ENCODE results near the gene FAM120B.

The FAM120B gene

GRCh38 chr6:170268216-170269129 is 38.1 kb upstream of the FAM120B start:
- H3K27me3 Mint-ChIP-seq: peaks cover 19% of the 10 kb centered on the region
- H3K4me1 Mint-ChIP-seq (ENCODE audit: low read depth): peaks cover 30% of the 10 kb centered on the region
- intact Hi-C loops (cut with micrococcal nuclease): no loop called here
- H3K36me3 Mint-ChIP-seq (ENCODE audit: low read depth): no peaks in the 10 kb centered on the region
- H3K4me3 Mint-ChIP-seq: no peak overlapping the region
- H3K9me3 Mint-ChIP-seq: no peaks in the 10 kb centered on the region
- H3K27ac Mint-ChIP-seq: no peak overlapping the region

DNA sequence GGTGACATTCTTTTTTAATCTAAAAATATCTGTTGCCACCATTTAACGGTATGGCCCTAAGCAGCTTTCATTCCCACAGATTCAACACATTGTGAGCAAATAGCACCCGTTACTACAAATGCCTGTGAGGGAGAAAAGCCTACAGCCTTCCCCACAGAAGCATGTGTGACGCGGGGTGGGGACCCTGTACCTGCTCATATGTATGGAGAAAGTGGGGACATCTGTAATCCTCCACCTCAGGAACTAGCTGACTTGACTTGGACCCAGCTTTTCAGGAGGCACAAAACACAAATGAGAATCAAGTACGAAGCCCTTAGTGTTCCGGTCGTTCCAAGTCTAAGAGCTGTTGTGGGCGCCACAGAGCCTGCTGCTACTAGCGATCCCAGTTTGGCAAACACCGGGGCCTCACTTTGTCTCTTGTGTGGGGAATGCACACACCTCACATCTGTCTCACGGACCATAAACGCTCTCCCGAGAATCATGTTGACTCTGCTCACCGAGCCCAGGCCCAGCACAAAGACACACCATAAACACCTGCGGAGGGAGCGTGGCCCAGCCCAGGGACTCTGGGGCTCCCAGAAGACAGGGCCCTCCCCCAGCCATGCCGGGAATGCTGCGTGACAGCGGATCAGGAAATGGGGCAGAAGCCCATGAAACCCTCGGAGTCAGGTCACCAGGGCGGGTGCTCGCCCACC is 37.3 kb upstream of the FAM120B start:
- Mint-ChIP-seq H3K27me3 (peaks cover 13% of the 10 kb centered on the region), H3K27ac (no peak overlapping the region), H3K36me3 (ENCODE audit: low read depth) (no peaks in the 10 kb centered on the region), H3K9me3 (no peaks in the 10 kb centered on the region), H3K4me1 (ENCODE audit: low read depth) (peaks cover 30% of the 10 kb centered on the region), H3K4me3 (no peak overlapping the region)
- intact Hi-C loops (cut with micrococcal nuclease): no loop called here

- intact Hi-C loops (cut with micrococcal nuclease): no loop called here
- H3K27me3 Mint-ChIP-seq: peaks cover 15% of the 10 kb centered on the region
- no peak overlapping the region for H3K4me3 Mint-ChIP-seq
- H3K4me1 Mint-ChIP-seq (ENCODE audit: low read depth): peaks cover 30% of the 10 kb centered on the region
- H3K36me3 Mint-ChIP-seq (ENCODE audit: low read depth): no peaks in the 10 kb centered on the region
- H3K27ac Mint-ChIP-seq: no peak overlapping the region
- no peaks in the 10 kb centered on the region for H3K9me3 Mint-ChIP-seq
These were observed 36.6 kb upstream of the FAM120B start for GRCh38 chr6:170269846-170270541.

GRCh38 chr6:170270984-170271593 is 35.5 kb upstream of the FAM120B start:
- H3K4me1 Mint-ChIP-seq (ENCODE audit: low read depth): peaks cover 24% of the 10 kb centered on the region
- peak overlapping the region; percentile 71 for H3K27ac Mint-ChIP-seq
- H3K9me3 Mint-ChIP-seq: no peaks in the 10 kb centered on the region
- peaks cover 18% of the 10 kb centered on the region for H3K27me3 Mint-ChIP-seq
- H3K36me3 Mint-ChIP-seq (ENCODE audit: low read depth): no peaks in the 10 kb centered on the region
- no peak overlapping the region for H3K4me3 Mint-ChIP-seq
- intact Hi-C loops (cut with micrococcal nuclease): no loop called here

- Mint-ChIP-seq H3K36me3 (ENCODE audit: low read depth) (no peaks in the 10 kb centered on the region), H3K4me3 (peak overlapping the region; percentile 81), H3K9me3 (no peaks in the 10 kb centered on the region), H3K27me3 (peaks cover 20% of the 10 kb centered on the region), H3K4me1 (ENCODE audit: low read depth) (peaks cover 19% of the 10 kb centered on the region), H3K27ac (peak overlapping the region; percentile 71)
- intact Hi-C loops (cut with micrococcal nuclease): no loop called here
These were observed 34.7 kb upstream of the FAM120B start for GRCh38 chr6:170271771-170272314.

- Mint-ChIP-seq H3K27ac (peak overlapping the region; percentile 71), H3K36me3 (ENCODE audit: low read depth) (no peaks in the 10 kb centered on the region), H3K9me3 (no peaks in the 10 kb centered on the region), H3K4me3 (peak overlapping the region; percentile 81), H3K4me1 (ENCODE audit: low read depth) (peaks cover 19% of the 10 kb centered on the region), H3K27me3 (peaks cover 21% of the 10 kb centered on the region)
- intact Hi-C loops (cut with micrococcal nuclease): no loop called here
These were observed 34.1 kb upstream of the FAM120B start for GRCh38 chr6:170272341-170273065.

DNA sequence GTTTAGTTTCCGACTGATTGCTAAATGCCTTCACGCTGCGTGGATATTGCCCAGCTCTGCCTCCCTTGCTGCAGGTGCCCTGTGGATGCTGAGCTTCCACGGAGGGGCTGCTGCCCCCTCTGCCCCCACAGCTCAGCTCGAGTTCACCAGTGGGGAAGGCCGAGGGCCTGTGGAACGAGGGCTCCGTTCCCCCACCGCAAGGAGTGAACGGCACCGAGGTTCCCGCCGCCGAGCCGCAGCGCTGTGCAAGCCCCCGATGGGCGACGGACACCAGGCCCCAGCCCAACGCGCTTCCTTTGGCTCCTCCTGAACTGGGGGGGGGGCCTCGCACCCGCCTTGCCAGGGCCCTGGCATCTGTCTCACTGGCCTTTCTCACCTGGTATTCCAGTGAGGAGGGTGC is 33.4 kb upstream of the FAM120B start:
- Mint-ChIP-seq H3K9me3 (no peaks in the 10 kb centered on the region), H3K27me3 (peaks cover 21% of the 10 kb centered on the region), H3K27ac (no peak overlapping the region), H3K4me1 (ENCODE audit: low read depth) (peaks cover 20% of the 10 kb centered on the region), H3K36me3 (ENCODE audit: low read depth) (no peaks in the 10 kb centered on the region), H3K4me3 (no peak overlapping the region)
- intact Hi-C loops (cut with micrococcal nuclease): no loop called here

GRCh38 chr6:170273681-170274080 is 32.9 kb upstream of the FAM120B start:
- intact Hi-C loops (cut with micrococcal nuclease): no loop called here
- H3K27ac Mint-ChIP-seq: no peak overlapping the region
- peaks cover 22% of the 10 kb centered on the region for H3K27me3 Mint-ChIP-seq
- no peaks in the 10 kb centered on the region for H3K9me3 Mint-ChIP-seq
- peaks cover 24% of the 10 kb centered on the region for H3K4me1 Mint-ChIP-seq (ENCODE audit: low read depth)
- no peaks in the 10 kb centered on the region for H3K36me3 Mint-ChIP-seq (ENCODE audit: low read depth)
- H3K4me3 Mint-ChIP-seq: no peak overlapping the region

- Mint-ChIP-seq H3K9me3 (no peaks in the 10 kb centered on the region), H3K4me3 (no peak overlapping the region), H3K4me1 (ENCODE audit: low read depth) (peaks cover 24% of the 10 kb centered on the region), H3K27ac (no peak overlapping the region), H3K27me3 (peaks cover 27% of the 10 kb centered on the region), H3K36me3 (ENCODE audit: low read depth) (no peaks in the 10 kb centered on the region)
- intact Hi-C loops (cut with micrococcal nuclease): no loop called here
These were observed 31.6 kb upstream of the FAM120B start for GRCh38 chr6:170274713-170275560.

- no peaks in the 10 kb centered on the region for H3K9me3 Mint-ChIP-seq
- H3K36me3 Mint-ChIP-seq (ENCODE audit: low read depth): no peaks in the 10 kb centered on the region
- H3K4me1 Mint-ChIP-seq (ENCODE audit: low read depth): peaks cover 18% of the 10 kb centered on the region
- intact Hi-C loops (cut with micrococcal nuclease): no loop called here
- no peak overlapping the region for H3K27ac Mint-ChIP-seq
- H3K4me3 Mint-ChIP-seq: no peak overlapping the region
- H3K27me3 Mint-ChIP-seq: peaks cover 34% of the 10 kb centered on the region
These were observed 30.0 kb upstream of the FAM120B start for GRCh38 chr6:170276369-170277057.

- Mint-ChIP-seq H3K4me1 (ENCODE audit: low read depth) (peaks cover 5% of the 10 kb centered on the region), H3K4me3 (no peak overlapping the region), H3K36me3 (ENCODE audit: low read depth) (no peaks in the 10 kb centered on the region), H3K27ac (no peak overlapping the region), H3K27me3 (peaks cover 30% of the 10 kb centered on the region), H3K9me3 (no peaks in the 10 kb centered on the region)
- intact Hi-C loops (cut with micrococcal nuclease): no loop called here
These were observed 28.4 kb upstream of the FAM120B start for GRCh38 chr6:170277893-170278742.

Data from dendritic cell treated with granulocyte-macrophage colony-stimulating factor and Interleukin-4, amounts not matched to agents 40 ng/mL and 50 ng/mL, for 4 days (primary cell).